Thyroid gland (tissue), 4 donors: ENCODE measurements around the gene ABCG1.

Source experiments
- POLR2A ChIP-seq, 2 donors: fragments of 450-650 bp; IDR thresholded peaks; one replicate each; pipeline ENCODE4 v1.6.1; 2017; ENCODE audit warnings: antibody characterized with exemption in 2 of 2, mild to moderate bottlenecking in 2 of 2, moderate library complexity in 1 of 2
- TF ChIP-seq, protein P1 (sequence below), 6 experiments: fragments of 200-600 bp in 3 of 6; fragments of 450-650 bp in 3 of 6; sonication (generic) in 3 of 6; IDR thresholded peaks; one replicate each; pipeline ENCODE4 v1.5.1; 2016 to 2019; ENCODE audit warnings: antibody characterized with exemption in 6 of 6, mild to moderate bottlenecking in 2 of 6, inconsistent platforms in 1 of 6, moderate library complexity in 1 of 6

DNA sequence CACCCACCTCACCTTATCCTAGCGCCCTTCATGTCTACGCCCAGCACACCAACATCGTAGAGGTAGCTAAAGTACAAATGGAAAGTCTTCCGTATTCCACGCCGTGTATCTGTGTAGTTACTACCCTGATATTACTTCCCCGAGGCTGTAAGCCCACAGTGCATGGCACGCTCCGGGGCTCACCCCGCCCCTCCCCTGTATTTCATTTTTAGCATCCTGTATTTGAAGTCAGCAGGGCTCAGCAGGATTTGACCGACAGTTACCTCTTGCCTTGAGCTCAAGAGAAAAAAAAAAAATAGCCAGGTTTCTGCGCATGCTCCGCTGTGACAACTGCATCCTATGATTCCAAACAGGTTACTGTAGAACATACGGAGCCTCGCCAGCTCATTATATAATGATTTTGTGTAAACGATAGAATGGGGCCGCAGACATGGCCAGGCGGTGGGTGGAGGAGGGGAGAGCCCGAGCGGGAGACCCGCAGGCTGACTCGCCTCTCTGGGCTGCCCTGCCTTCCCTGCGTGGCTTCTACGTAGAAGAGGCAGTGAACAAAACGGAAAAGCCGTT, 1.3 kb downstream of the ABCG1 start:
- TF ChIP-seq, protein P1, sequence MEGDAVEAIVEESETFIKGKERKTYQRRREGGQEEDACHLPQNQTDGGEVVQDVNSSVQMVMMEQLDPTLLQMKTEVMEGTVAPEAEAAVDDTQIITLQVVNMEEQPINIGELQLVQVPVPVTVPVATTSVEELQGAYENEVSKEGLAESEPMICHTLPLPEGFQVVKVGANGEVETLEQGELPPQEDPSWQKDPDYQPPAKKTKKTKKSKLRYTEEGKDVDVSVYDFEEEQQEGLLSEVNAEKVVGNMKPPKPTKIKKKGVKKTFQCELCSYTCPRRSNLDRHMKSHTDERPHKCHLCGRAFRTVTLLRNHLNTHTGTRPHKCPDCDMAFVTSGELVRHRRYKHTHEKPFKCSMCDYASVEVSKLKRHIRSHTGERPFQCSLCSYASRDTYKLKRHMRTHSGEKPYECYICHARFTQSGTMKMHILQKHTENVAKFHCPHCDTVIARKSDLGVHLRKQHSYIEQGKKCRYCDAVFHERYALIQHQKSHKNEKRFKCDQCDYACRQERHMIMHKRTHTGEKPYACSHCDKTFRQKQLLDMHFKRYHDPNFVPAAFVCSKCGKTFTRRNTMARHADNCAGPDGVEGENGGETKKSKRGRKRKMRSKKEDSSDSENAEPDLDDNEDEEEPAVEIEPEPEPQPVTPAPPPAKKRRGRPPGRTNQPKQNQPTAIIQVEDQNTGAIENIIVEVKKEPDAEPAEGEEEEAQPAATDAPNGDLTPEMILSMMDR (IDR thresholded peaks at IDR 0.05) = no peak
- no peak for TF ChIP-seq POLR2A (IDR thresholded peaks at IDR 0.05)
